ENCODE results near the gene NME1. TPM values are rescaled to one million over a fixed set of nuclear protein-coding genes. Genes with fewer than 3 reads are reported as not detected.

NME1 gene
- total and polyA plus RNA-seq, 9 of the 15 experiments (the other 6 are each of a cell fraction or from before 2014, with no cell fraction given) = 449 to 1,588 (median 604) TPM

GRCh38 chr17:51119415-51120356 lies 33.7 kb upstream of the NME1 start (continued):
- TF ChIP-seq TBL1XR1 (IDR thresholded peaks at IDR 0.05; ENCODE audit: low read length in 2 of 2) (peak in 1 of 2 experiments; percentile 10; a peak in 1 of 4 replicates), ZFP36 (IDR thresholded peaks at IDR 0.05; ENCODE audit: low read depth, low read length, partially characterized antibody) (peak; percentile 35), ZNF395 (CRISPR knock-in tag; IDR thresholded peaks at IDR 0.05) (0 out of 2 replicates have a peak, but pooled peaks have one; percentile 38), ETV1 (tag; conservative IDR thresholded peaks at IDR 0.05; ENCODE audit: low read depth) (peak; percentile 66; the same call in 1 of the 2 replicates), MIER1 (IDR thresholded peaks at IDR 0.05; ENCODE audit: low read depth) (peak; percentile 81; the same call in 1 of the 2 replicates), TCF15 (CRISPR knock-in tag; IDR thresholded peaks at IDR 0.05) (no peak), GATA2 (CRISPR knock-in tag; IDR thresholded peaks at IDR 0.05) (no peak), SIN3A (IDR thresholded peaks at IDR 0.05; ENCODE audit: borderline replicate concordance in 2 of 2, control insufficient read depth in 1 of 2, low read depth in 2 of 2, low read length in 2 of 2) (peak; percentile 75 to 84; a peak in 3 of 4 replicates), EHMT2 (IDR thresholded peaks at IDR 0.05) (peak; percentile 68; the same call in 1 of the 2 replicates), HSF4 (CRISPR knock-in tag; IDR thresholded peaks at IDR 0.05; ENCODE audit: borderline replicate concordance) (no peak), ZNF324 (CRISPR knock-in tag; IDR thresholded peaks at IDR 0.05) (no peak), HDAC6 (IDR thresholded peaks at IDR 0.05; ENCODE audit: low read depth, low read length) (no peak), ETV6 (IDR thresholded peaks at IDR 0.05; ENCODE audit: borderline replicate concordance in 1 of 2, low read depth in 2 of 2, low read length in 1 of 2) (no peak), ETV6 (CRISPR knock-in tag; IDR thresholded peaks at IDR 0.05; ENCODE audit: borderline replicate concordance) (no peak), CREM (IDR thresholded peaks at IDR 0.05; ENCODE audit: low read depth) (peak; percentile 36; the same call in 1 of the 2 replicates), GABPA (tag; conservative IDR thresholded peaks at IDR 0.05; ENCODE audit: low read depth) (peak; percentile 62)
- TF ChIP-seq, protein P1, sequence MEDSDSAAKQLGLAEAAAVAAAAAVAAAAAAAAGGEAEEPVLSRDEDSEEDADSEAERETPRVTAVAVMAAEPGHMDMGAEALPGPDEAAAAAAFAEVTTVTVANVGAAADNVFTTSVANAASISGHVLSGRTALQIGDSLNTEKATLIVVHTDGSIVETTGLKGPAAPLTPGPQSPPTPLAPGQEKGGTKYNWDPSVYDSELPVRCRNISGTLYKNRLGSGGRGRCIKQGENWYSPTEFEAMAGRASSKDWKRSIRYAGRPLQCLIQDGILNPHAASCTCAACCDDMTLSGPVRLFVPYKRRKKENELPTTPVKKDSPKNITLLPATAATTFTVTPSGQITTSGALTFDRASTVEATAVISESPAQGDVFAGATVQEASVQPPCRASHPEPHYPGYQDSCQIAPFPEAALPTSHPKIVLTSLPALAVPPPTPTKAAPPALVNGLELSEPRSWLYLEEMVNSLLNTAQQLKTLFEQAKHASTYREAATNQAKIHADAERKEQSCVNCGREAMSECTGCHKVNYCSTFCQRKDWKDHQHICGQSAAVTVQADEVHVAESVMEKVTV (CRISPR knock-in tag; IDR thresholded peaks at IDR 0.05) = no peak
- TF ChIP-seq, protein P2, sequence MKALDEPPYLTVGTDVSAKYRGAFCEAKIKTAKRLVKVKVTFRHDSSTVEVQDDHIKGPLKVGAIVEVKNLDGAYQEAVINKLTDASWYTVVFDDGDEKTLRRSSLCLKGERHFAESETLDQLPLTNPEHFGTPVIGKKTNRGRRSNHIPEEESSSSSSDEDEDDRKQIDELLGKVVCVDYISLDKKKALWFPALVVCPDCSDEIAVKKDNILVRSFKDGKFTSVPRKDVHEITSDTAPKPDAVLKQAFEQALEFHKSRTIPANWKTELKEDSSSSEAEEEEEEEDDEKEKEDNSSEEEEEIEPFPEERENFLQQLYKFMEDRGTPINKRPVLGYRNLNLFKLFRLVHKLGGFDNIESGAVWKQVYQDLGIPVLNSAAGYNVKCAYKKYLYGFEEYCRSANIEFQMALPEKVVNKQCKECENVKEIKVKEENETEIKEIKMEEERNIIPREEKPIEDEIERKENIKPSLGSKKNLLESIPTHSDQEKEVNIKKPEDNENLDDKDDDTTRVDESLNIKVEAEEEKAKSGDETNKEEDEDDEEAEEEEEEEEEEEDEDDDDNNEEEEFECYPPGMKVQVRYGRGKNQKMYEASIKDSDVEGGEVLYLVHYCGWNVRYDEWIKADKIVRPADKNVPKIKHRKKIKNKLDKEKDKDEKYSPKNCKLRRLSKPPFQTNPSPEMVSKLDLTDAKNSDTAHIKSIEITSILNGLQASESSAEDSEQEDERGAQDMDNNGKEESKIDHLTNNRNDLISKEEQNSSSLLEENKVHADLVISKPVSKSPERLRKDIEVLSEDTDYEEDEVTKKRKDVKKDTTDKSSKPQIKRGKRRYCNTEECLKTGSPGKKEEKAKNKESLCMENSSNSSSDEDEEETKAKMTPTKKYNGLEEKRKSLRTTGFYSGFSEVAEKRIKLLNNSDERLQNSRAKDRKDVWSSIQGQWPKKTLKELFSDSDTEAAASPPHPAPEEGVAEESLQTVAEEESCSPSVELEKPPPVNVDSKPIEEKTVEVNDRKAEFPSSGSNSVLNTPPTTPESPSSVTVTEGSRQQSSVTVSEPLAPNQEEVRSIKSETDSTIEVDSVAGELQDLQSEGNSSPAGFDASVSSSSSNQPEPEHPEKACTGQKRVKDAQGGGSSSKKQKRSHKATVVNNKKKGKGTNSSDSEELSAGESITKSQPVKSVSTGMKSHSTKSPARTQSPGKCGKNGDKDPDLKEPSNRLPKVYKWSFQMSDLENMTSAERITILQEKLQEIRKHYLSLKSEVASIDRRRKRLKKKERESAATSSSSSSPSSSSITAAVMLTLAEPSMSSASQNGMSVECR (CRISPR knock-in tag; IDR thresholded peaks at IDR 0.05) = 0 out of 2 replicates have a peak, but pooled peaks have one; percentile 12

Data from K562 (cell line).